ENCODE measurements around the gene MTOR. TPM values are rescaled to one million over a fixed set of nuclear protein-coding genes. Genes with fewer than 3 reads are reported as not detected.
"Not testable (repeated sequence)": the region's sequence is repeated elsewhere in the genome, so short reads cannot be mapped to it uniquely, and the experiment has no call there.

The MTOR gene
- polyA plus RNA-seq, 3 donors: 2.0 to 29.4 (median 3.3) TPM

GRCh38 chr1:11307852-11308251 is 45.5 kb upstream of the MTOR start:
- H3K9me3 Mint-ChIP-seq: no peaks in the 10 kb centered on the region
- no peak overlapping the region for H3K4me3 Mint-ChIP-seq
- no peak for DNase-seq
- H3K27me3 Mint-ChIP-seq (ENCODE audit: low read depth in 3 of 3): peaks cover 1 to 12% (median 3%) of the 10 kb centered on the region in 3 donors
- Histone ChIP-seq H3K9me3 (replicated peaks in 1 of 2; ENCODE audit: control insufficient read depth in 1 of 2, insufficient read depth in 1 of 2, low read length in 2 of 2) (no peaks in the 10 kb centered on the region), H3K4me1 (ENCODE audit: control insufficient read depth in 1 of 2, insufficient read depth in 2 of 2, low read length in 2 of 2) (no peaks in the 10 kb centered on the region), H4K20me1 (ENCODE audit: insufficient read depth, low read length) (no peaks in the 10 kb centered on the region), H3K27ac (ENCODE audit: low read depth in 1 of 2, low read length in 2 of 2) (no peak overlapping the region), H3K4me3 (replicated peaks in 1 of 3; ENCODE audit: low read depth in 2 of 3, low read length in 3 of 3) (no peak overlapping the region), H3K4me2 (replicated peaks; ENCODE audit: extremely low read depth, low read length, poor library complexity, severe bottlenecking) (no peak overlapping the region), H2AFZ (ENCODE audit: insufficient read depth, low read depth, low read length, poor library complexity, severe bottlenecking) (no peak overlapping the region), H3K27me3 (ENCODE audit: control insufficient read depth in 2 of 2, insufficient read depth in 2 of 2, low read length in 2 of 2) (no peaks in the 10 kb centered on the region), H3K9ac (ENCODE audit: insufficient read depth, low read length, poor library complexity, severe bottlenecking) (no peak overlapping the region), H3K79me2 (ENCODE audit: insufficient read depth, low read length) (no peaks in the 10 kb centered on the region), H3K36me3 (replicated peaks in 1 of 2; ENCODE audit: control insufficient read depth in 1 of 2, insufficient read depth in 2 of 2, low read length in 2 of 2) (no peaks in the 10 kb centered on the region)
- H3K4me1 Mint-ChIP-seq: no peaks in the 10 kb centered on the region
- H3K36me3 Mint-ChIP-seq: no peaks in the 10 kb centered on the region
- no peak overlapping the region for H3K27ac Mint-ChIP-seq
- 100% methylated on average over 2 of the region's 3 CpGs for WGBS (ENCODE audit: insufficient coverage)
- intact Hi-C loops (cut with micrococcal nuclease): no loop called here
- TF ChIP-seq, protein P1, sequence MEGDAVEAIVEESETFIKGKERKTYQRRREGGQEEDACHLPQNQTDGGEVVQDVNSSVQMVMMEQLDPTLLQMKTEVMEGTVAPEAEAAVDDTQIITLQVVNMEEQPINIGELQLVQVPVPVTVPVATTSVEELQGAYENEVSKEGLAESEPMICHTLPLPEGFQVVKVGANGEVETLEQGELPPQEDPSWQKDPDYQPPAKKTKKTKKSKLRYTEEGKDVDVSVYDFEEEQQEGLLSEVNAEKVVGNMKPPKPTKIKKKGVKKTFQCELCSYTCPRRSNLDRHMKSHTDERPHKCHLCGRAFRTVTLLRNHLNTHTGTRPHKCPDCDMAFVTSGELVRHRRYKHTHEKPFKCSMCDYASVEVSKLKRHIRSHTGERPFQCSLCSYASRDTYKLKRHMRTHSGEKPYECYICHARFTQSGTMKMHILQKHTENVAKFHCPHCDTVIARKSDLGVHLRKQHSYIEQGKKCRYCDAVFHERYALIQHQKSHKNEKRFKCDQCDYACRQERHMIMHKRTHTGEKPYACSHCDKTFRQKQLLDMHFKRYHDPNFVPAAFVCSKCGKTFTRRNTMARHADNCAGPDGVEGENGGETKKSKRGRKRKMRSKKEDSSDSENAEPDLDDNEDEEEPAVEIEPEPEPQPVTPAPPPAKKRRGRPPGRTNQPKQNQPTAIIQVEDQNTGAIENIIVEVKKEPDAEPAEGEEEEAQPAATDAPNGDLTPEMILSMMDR (IDR thresholded peaks at IDR 0.05): no peak

DNA sequence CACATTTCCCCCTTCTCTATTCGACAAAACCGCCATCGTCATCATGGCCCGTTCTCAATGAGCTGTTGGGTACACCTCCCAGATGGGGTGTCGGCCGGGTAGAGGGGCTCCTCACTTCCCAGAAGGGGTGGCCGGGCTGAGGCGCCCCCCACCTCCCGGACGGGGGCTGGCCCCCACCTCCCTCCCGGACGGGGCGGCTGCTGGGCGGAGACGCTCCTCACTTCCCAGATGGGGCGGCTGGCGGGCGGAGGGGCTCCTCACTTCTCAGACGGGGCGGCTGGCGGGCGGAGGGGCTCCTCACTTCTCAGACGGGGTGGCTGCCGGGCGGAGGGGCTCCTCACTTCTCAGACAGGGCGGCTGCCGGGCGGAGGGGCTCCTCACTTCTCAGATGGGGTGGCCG is 43.2 kb upstream of the MTOR start:
- H3K27ac Mint-ChIP-seq; H3K9ac ChIP-seq (ENCODE audit: insufficient read depth, low read length, poor library complexity, severe bottlenecking); H2AFZ ChIP-seq (ENCODE audit: insufficient read depth, low read depth, low read length, poor library complexity, severe bottlenecking); H3K4me2 ChIP-seq (replicated peaks; ENCODE audit: extremely low read depth, low read length, poor library complexity, severe bottlenecking); H3K9me3 ChIP-seq (replicated peaks in 1 of 2; ENCODE audit: control insufficient read depth in 1 of 2, insufficient read depth in 1 of 2, low read length in 2 of 2); H4K20me1 ChIP-seq (ENCODE audit: insufficient read depth, low read length); H3K4me3 ChIP-seq (replicated peaks in 1 of 3; ENCODE audit: low read depth in 2 of 3, low read length in 3 of 3); H3K4me3 Mint-ChIP-seq; H3K36me3 ChIP-seq (replicated peaks in 1 of 2; ENCODE audit: control insufficient read depth in 1 of 2, insufficient read depth in 2 of 2, low read length in 2 of 2); H3K4me1 Mint-ChIP-seq; H3K27me3 ChIP-seq (ENCODE audit: control insufficient read depth in 2 of 2, insufficient read depth in 2 of 2, low read length in 2 of 2); H3K27ac ChIP-seq (ENCODE audit: low read depth in 1 of 2, low read length in 2 of 2); DNase-seq; H3K4me1 ChIP-seq (ENCODE audit: control insufficient read depth in 1 of 2, insufficient read depth in 2 of 2, low read length in 2 of 2); H3K79me2 ChIP-seq (ENCODE audit: insufficient read depth, low read length); H3K36me3 Mint-ChIP-seq; H3K9me3 Mint-ChIP-seq; intact Hi-C loops (cut with micrococcal nuclease); H3K27me3 Mint-ChIP-seq (ENCODE audit: low read depth in 3 of 3): not testable (repeated sequence)
- WGBS (ENCODE audit: insufficient coverage): 96% methylated on average over 9 of the region's 29 CpGs
